HG03095 (cell line): ENCODE data around the gene POLR2B.
A peak's percentile ranks its signal among the peaks of the same experiment; 100 is the strongest.
"Not testable (repeated sequence)": the region's sequence is repeated elsewhere in the genome, so short reads cannot be mapped to it uniquely, and the experiment has no call there.

Source experiments
- ATAC-seq: cut with Tn5 transposase; IDR thresholded peaks from one replicate; pipeline ENCODE4 v1.9.1; 2021; ENCODE audit warnings: moderate library complexity; ENCODE audit not compliant: unreplicated experiment

The POLR2B gene

GRCh38 chr4:56978750-56979303 lies at the start of gene POLR2B:
Gene POLR2B, plus strand, starts transcription at chr4:56978896. Its CDS starts 90 bp downstream, at chr4:56978986.
- peak; percentile 45 for ATAC-seq

- ATAC-seq = no peak
Observed at GRCh38 chr4:56930638-56931037, 48.1 kb upstream of the POLR2B start.

- no peak for ATAC-seq
Observed at GRCh38 chr4:56931924-56932323, 46.8 kb upstream of the POLR2B start.

GRCh38 chr4:56937262-56937661 lies 41.4 kb upstream of the POLR2B start:
- ATAC-seq = no peak

- not testable (repeated sequence) for ATAC-seq
Observed at GRCh38 chr4:56939826-56940225, 38.9 kb upstream of the POLR2B start.

GRCh38 chr4:56940403-56940802 lies 38.3 kb upstream of the POLR2B start:
- ATAC-seq = no peak

GRCh38 chr4:56940971-56941370 lies 37.7 kb upstream of the POLR2B start:
- ATAC-seq = no peak

GRCh38 chr4:56941403-56941802 lies 37.3 kb upstream of the POLR2B start:
- no peak for ATAC-seq

- ATAC-seq = no peak
Observed at GRCh38 chr4:56953680-56954520, 24.8 kb upstream of the POLR2B start.

- ATAC-seq = no peak
Observed at GRCh38 chr4:56958111-56958517, 20.6 kb upstream of the POLR2B start.

- no peak for ATAC-seq
Observed at GRCh38 chr4:56959100-56959499, 19.6 kb upstream of the POLR2B start.

GRCh38 chr4:56961107-56961500 lies 17.6 kb upstream of the POLR2B start:
- ATAC-seq = no peak

GRCh38 chr4:56971383-56971782 lies 7.3 kb upstream of the POLR2B start:
- ATAC-seq = no peak

- no peak for ATAC-seq
Observed at GRCh38 chr4:56972389-56972788, 6.3 kb upstream of the POLR2B start.

- ATAC-seq = no peak
Observed at GRCh38 chr4:56972809-56973208, 5.9 kb upstream of the POLR2B start.

- ATAC-seq = no peak
Observed at GRCh38 chr4:56973336-56973735, 5.4 kb upstream of the POLR2B start.

GRCh38 chr4:56976283-56976836 lies 2.3 kb upstream of the POLR2B start:
- ATAC-seq = peak; percentile 0

GRCh38 chr4:56976837-56977320 lies 1.8 kb upstream of the POLR2B start:
- peak; percentile 19 for ATAC-seq

GRCh38 chr4:56977321-56978012 lies 1.2 kb upstream of the POLR2B start, which contains the start of gene NOA1:
Gene NOA1, minus strand, starts transcription at chr4:56977606. Its CDS starts 21 bp downstream, at chr4:56977585.
- peak; percentile 84 for ATAC-seq

- ATAC-seq = no peak
Observed at GRCh38 chr4:56979421-56980072, 851 bp downstream of the POLR2B start.

- no peak for ATAC-seq
Observed at GRCh38 chr4:56981795-56982201, 3.1 kb downstream of the POLR2B start.
